NCI-H2171 treated with DMSO at 0.1 percent for 48 hours (cell line): Measurements from ENCODE around the gene KCNQ4.

Experiments used
- DNase-seq: peaks from one replicate; lab custom pipeline; 2025; lab: John Stamatoyannopoulos, UW

KCNQ4 gene

GRCh38 chr1:40795811-40796586 lies 12.4 kb downstream of the KCNQ4 start:
- DNase-seq = no peak

GRCh38 chr1:40796939-40797667 lies 13.5 kb downstream of the KCNQ4 start:
- no peak for DNase-seq

GRCh38 chr1:40797668-40798010 lies 14.1 kb downstream of the KCNQ4 start:
- DNase-seq = no peak

GRCh38 chr1:40798366-40799281 lies 15.0 kb downstream of the KCNQ4 start:
- no peak for DNase-seq

- DNase-seq = no peak
Observed at GRCh38 chr1:40799351-40799867, 15.8 kb downstream of the KCNQ4 start.

GRCh38 chr1:40801742-40802077 lies 18.1 kb downstream of the KCNQ4 start:
- no peak for DNase-seq

- peak; percentile 43 for DNase-seq
Observed at GRCh38 chr1:40802078-40802741, 18.6 kb downstream of the KCNQ4 start.

GRCh38 chr1:40802742-40803113 lies 19.1 kb downstream of the KCNQ4 start:
- DNase-seq = no peak

GRCh38 chr1:40803447-40803846 lies 19.9 kb downstream of the KCNQ4 start:
- DNase-seq = no peak

GRCh38 chr1:40803902-40804301 lies 20.3 kb downstream of the KCNQ4 start:
- no peak for DNase-seq

GRCh38 chr1:40806240-40806639 lies 22.7 kb downstream of the KCNQ4 start:
- DNase-seq = no peak

- no peak for DNase-seq
Observed at GRCh38 chr1:40806731-40807695, 23.4 kb downstream of the KCNQ4 start.

GRCh38 chr1:40808002-40808401 lies 24.4 kb downstream of the KCNQ4 start:
- DNase-seq = no peak

- no peak for DNase-seq
Observed at GRCh38 chr1:40808444-40808843, 24.9 kb downstream of the KCNQ4 start.

- no peak for DNase-seq
Observed at GRCh38 chr1:40808909-40809308, 25.3 kb downstream of the KCNQ4 start.

GRCh38 chr1:40810927-40811326 lies 27.3 kb downstream of the KCNQ4 start:
- no peak for DNase-seq

- DNase-seq = no peak
Observed at GRCh38 chr1:40815420-40815819, 31.8 kb downstream of the KCNQ4 start.

GRCh38 chr1:40817791-40818263 lies 34.2 kb downstream of the KCNQ4 start:
- no peak for DNase-seq

GRCh38 chr1:40818264-40818961 lies 34.8 kb downstream of the KCNQ4 start:
- DNase-seq = no peak

- DNase-seq = no peak
Observed at GRCh38 chr1:40819101-40819500, 35.5 kb downstream of the KCNQ4 start.
